GM21526 (cell line): ENCODE data around the gene TP53BP2.
"Not testable (repeated sequence)": the region's sequence is repeated elsewhere in the genome, so short reads cannot be mapped to it uniquely, and the experiment has no call there.

Experiments
- ATAC-seq: cut with Tn5 transposase; IDR thresholded peaks from one replicate; pipeline ENCODE4 v1.9.1; 2021; ENCODE audit warnings: moderate library complexity; ENCODE audit not compliant: unreplicated experiment, low FRiP score

TP53BP2 gene

GRCh38 chr1:223845810-223846682, at the start of gene TP53BP2:
Gene TP53BP2, minus strand, starts transcription at chr1:223845947. Its CDS starts 267 bp downstream, at chr1:223845680.
- ATAC-seq: peak; percentile 71

- ATAC-seq: not testable (repeated sequence)
These were observed 44.7 kb upstream of the TP53BP2 start for GRCh38 chr1:223890494-223890893.

- not testable (repeated sequence) for ATAC-seq
These were observed 43.6 kb upstream of the TP53BP2 start for GRCh38 chr1:223889319-223889718.

- no peak for ATAC-seq
These were observed 42.1 kb upstream of the TP53BP2 start for GRCh38 chr1:223887747-223888418.

- no peak for ATAC-seq
These were observed 40.8 kb upstream of the TP53BP2 start for GRCh38 chr1:223886516-223886921.

- ATAC-seq: no peak
These were observed 39.9 kb upstream of the TP53BP2 start for GRCh38 chr1:223885614-223886013.

GRCh38 chr1:223878598-223879325, 33.0 kb upstream of the TP53BP2 start:
- no peak for ATAC-seq

- no peak for ATAC-seq
These were observed 32.1 kb upstream of the TP53BP2 start for GRCh38 chr1:223877804-223878203.

- no peak for ATAC-seq
These were observed 30.8 kb upstream of the TP53BP2 start for GRCh38 chr1:223876590-223876989.

GRCh38 chr1:223873044-223873443, 27.3 kb upstream of the TP53BP2 start:
- ATAC-seq: no peak

- ATAC-seq: no peak
These were observed 26.7 kb upstream of the TP53BP2 start for GRCh38 chr1:223872308-223872901.

GRCh38 chr1:223870617-223871574, 25.1 kb upstream of the TP53BP2 start:
- ATAC-seq: no peak

- not testable (repeated sequence) for ATAC-seq
These were observed 19.0 kb upstream of the TP53BP2 start for GRCh38 chr1:223864599-223865368.

- no peak for ATAC-seq
These were observed 18.3 kb upstream of the TP53BP2 start for GRCh38 chr1:223864084-223864483.

GRCh38 chr1:223861904-223862303, 16.2 kb upstream of the TP53BP2 start:
- no peak for ATAC-seq

- ATAC-seq: no peak
These were observed 14.4 kb upstream of the TP53BP2 start for GRCh38 chr1:223860051-223860622.

- no peak for ATAC-seq
These were observed 13.3 kb upstream of the TP53BP2 start for GRCh38 chr1:223859058-223859457.

- ATAC-seq: no peak
These were observed 10.6 kb upstream of the TP53BP2 start for GRCh38 chr1:223856386-223856785.
